ENCODE measurements around the gene TMEM213. TPM values are rescaled to one million over a fixed set of nuclear protein-coding genes. Genes with fewer than 3 reads are reported as not detected.

TMEM213 gene
- total RNA-seq, 1 donor from 2014 or later: not detected

DNA sequence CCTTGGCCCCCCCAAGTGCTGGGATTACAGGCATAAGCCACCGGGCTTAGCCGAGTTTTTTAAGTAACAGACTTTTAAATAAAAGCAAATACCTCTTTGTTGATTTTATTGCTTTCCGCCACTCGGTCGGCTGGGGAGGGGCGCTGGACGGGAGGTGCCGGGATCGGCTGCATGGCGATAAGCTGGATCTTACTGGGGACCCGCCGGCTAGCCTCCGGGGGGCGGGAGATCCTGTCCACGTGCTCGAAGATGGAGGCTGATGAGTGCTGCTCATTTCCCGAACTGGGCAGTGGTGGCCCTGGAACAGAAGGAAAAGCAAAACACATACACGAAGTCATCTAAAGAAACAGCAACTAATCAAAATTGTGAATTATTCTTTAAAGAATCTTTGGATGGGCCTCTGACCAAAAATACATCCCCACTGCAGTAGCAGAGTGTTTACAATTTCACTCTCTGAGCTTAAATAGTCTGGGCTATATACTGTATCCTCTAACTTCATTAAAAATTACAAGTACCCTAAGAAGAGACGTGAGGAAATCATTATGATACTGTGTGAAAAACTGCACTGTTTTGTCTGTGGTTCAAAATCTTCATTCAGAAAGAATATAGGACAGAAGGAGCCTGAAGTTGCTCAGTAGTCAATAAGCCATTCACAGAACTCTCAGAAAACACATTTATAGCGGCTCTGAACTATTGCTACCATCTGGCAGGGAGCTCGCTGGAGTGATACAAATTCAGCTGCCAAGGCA lies 73.4 kb downstream of the TMEM213 start:
- FAIRE-seq: no peak
- no peak for DNase-seq (ENCODE audit: low spot score in 2 of 2)

- FAIRE-seq: no peak
These were observed 74.0 kb downstream of the TMEM213 start for GRCh38 chr7:138871814-138872090.

DNA sequence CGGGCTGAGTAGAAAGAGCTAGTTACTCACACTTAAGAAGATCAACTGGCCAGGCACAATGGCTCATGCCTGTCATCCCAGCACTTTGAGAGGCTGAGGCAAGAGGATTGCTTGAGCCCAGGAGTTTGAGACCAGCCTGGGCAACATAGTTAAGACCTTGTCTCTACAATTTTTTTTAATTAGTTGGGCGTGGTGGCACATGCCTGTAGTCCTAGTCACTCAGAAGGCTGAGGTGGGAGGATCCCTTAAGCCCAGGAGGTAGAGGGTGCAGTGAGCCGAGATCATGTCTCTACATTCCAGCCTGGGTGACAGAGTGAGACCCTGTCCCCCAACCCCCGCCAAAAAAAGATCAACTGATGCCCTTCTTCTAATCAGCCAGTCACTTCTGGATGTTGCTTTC lies 74.8 kb downstream of the TMEM213 start:
- FAIRE-seq (no peak), DNase-seq (ENCODE audit: low spot score in 2 of 2) (no peak)

More at GRCh38 chr7:138871814-138872090, 74.0 kb downstream of the TMEM213 start:
- no peak for DNase-seq (ENCODE audit: low spot score in 2 of 2)

DNA sequence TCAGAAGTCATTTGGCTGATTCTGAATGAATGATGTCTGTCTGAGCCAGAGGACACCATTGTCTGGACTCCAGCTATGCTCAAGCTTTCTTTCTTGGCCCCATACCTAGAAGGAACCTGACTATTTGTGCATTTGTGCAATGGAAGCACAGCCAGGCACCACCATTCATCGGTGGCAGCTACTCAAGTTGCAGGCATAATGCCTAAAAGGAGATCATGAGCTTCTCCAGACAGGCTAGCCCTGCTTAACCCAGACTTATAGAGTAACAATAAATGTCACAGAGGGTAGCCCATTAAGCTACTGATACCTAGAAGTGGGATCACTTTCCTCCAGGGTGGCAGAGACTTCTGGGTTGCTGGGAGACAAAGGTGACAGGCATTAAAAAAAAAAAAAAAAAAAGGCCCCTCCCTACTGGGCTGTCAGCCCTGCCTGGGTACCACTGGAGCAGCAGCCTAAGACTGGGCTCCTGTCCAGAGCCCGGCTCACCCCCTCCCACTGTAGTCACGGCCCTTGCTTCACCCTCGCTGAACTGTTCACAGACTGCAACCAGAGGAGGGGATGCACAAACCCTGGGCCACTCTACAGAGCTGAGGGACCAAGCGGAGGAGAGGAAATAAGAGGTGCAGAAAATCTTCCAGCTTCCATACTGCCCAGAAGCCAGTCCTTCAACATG lies 75.6 kb downstream of the TMEM213 start:
- DNase-seq (ENCODE audit: low spot score in 2 of 2): no peak
- FAIRE-seq: no peak

DNA sequence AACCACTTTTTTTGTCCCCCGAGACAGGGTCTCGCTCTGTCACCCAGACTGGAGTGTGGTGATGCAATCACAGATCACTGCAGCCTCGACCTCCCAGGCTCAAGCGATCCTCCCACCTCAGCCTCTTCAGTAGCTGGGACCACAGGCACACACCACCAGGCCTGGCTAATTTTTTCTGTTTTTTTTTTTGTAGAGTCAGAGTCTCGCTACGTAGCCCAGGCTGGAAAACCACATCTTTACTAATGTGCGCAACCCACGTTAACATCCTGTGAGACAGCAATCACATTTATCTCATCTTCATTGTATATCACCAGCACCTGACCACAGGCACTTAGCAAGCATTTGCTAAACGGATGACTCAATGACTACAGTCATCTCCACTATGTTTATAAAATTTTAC lies 78.0 kb downstream of the TMEM213 start:
- FAIRE-seq: no peak
- DNase-seq (ENCODE audit: low spot score in 2 of 2): no peak

DNA sequence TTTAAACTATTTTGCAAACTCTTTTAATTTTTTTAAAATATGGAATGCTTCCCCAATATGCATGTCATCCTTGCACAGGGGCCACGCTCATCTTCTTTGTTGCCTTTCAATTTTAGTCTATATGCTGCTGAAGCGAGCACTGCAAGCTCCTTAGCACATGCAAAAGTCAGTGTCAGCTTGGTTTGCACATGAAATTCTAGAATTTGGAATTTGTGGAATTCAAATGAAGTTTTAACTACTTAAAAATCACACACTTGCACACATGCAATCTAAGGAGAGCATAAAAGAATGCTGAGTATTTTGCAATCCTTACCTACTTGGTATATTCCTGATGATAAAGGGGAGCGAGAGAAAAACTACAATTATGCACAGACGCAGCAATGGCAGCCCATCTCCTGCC lies 78.5 kb downstream of the TMEM213 start:
- DNase-seq (ENCODE audit: low spot score in 2 of 2): no peak
- no peak for FAIRE-seq

GRCh38 chr7:138878051-138878450 lies 80.3 kb downstream of the TMEM213 start:
- DNase-seq (ENCODE audit: low spot score in 2 of 2): no peak
- FAIRE-seq: no peak

GRCh38 chr7:138878856-138879255 lies 81.1 kb downstream of the TMEM213 start:
- FAIRE-seq (no peak), DNase-seq (ENCODE audit: low spot score in 2 of 2) (no peak)

GRCh38 chr7:138879356-138879755 lies 81.6 kb downstream of the TMEM213 start:
- DNase-seq (ENCODE audit: low spot score in 2 of 2) (no peak), FAIRE-seq (no peak)

DNA sequence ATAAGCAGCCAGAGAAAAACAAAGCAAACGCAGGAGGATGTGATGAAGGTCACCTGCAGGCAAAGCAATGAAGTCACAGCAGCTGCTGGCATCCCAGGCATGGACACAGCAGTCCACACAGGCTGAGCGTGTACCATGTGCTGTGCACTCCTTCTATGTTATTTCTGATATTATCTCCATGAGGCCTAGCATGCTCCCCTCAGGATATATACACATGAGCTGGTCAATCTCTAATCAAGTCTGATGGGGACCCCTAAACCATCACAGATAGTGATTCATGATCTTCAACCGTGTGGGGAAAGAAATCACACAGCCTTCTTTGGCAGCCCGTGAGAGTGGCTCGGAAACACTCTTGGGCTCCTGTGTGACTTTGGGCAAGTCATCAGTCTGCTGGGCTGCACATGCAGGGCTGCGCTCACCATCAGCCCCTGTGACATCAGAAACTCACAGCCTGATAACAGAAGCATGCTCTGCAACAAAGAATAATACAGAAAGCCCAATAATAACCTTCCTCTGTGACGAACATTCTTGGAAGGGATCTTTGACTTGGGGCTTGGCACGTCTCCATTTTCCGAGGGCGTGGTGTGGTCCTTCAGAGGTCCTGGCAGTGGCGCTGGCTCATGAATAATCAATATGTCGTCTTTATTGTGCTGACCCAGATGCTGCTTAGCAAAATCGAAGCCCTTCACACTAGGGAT lies 83.2 kb downstream of the TMEM213 start:
- FAIRE-seq (no peak), DNase-seq (ENCODE audit: low spot score in 2 of 2) (no peak)

GRCh38 chr7:138881579-138882188 lies 83.9 kb downstream of the TMEM213 start:
- no peak for FAIRE-seq
- no peak for DNase-seq (ENCODE audit: low spot score in 2 of 2)

DNA sequence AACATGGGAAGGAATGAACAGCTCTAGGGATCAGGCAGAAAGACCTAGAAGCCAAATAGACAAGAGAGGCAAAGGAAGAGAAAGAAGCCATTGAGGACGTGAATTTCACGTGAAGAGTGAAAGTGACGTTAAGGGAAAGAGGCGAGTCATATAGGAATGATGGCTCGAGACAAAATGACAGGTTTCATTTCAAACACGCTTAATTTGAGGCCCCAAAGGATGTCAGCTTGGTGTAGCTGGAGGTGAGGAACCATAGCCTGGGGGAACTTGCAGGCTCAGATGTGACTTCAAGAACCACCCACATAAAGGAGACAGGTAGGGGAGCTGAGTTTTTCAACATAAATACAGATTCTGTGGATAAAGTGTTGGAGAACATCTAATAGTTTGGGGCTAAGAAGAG lies 84.5 kb downstream of the TMEM213 start:
- no peak for FAIRE-seq

GRCh38 chr7:138885383-138886147 lies 87.8 kb downstream of the TMEM213 start:
- DNase-seq (ENCODE audit: low spot score in 2 of 2): no peak
- FAIRE-seq: no peak

More for the DNA sequence above, 84.5 kb downstream of the TMEM213 start:
- DNase-seq (ENCODE audit: low spot score in 2 of 2): no peak

DNA sequence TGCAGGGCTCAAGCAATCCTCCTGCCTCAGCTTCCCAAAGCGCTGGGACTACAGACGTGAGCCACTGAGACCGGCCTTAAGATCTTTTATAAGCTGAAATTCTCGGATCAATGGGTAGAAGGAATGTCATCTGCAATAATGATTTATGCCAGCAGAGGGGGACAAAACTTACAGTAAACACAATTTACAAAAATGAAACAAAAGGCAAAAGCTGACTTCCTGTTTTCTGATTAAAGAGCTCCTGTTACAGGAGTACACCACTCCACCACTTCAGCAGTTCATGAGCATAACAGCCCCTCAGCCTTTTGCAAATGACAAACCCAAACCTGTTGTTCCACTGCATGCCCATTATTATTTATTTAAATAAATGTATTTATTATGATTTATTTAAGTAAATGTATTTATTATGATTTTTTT lies 88.7 kb downstream of the TMEM213 start:
- FAIRE-seq (no peak), DNase-seq (ENCODE audit: low spot score in 2 of 2) (no peak)

DNA sequence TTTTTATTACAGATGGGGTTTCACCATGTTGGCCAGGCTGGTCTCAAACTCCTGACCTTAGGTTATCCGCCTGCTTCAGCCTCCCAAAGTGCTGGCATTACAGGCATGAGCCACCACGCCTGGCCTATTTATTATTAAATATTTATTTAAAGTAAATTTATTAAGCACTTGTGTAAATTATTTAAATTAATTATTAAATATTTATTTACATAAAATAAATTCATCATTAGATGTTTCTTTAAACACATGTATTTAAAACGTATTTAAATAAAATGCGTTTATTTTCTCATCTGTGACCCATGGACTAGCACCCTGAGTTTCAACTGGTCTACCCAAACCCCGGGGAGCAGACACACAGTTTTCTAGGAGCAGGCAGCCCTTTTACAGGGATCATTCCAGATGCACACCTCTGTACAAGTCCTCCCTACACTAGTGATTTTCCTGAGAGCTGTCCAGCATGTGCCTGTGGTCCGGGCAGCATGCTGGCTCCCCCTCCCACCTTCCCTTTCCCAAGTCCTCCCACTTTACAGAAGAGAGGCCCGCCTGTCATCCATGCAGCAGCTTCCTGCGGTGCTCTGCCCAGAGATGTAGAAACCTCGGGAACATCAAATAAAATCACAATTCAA lies 89.4 kb downstream of the TMEM213 start:
- FAIRE-seq (no peak), DNase-seq (ENCODE audit: low spot score in 2 of 2) (no peak)

Small RNAs within 50 kb of the gene (small RNA-seq; reads per million reads assigned to genes)
- not detected for gene RNU6-1272P

Other genes starting within 250 kb of the TMEM213 start
- 0.82 TPM for gene SVOPL, start 96.6 kb upstream of the TMEM213 start, total RNA-seq
- gene ATP6V0A4, start 202 bp downstream of the TMEM213 start, total RNA-seq: 2.4 TPM
- 21.6 TPM for gene KIAA1549, start 183.4 kb downstream of the TMEM213 start, total RNA-seq
- 5.7 TPM for gene ZC3HAV1L, start 238.0 kb downstream of the TMEM213 start, total RNA-seq